Measurements from ENCODE around the gene RGS6.

Gene RGS6

GRCh38 chr14:72049462-72049861, 117.2 kb downstream of the RGS6 start:
- Histone ChIP-seq H3K36me3 (ENCODE audit: control insufficient read depth, insufficient read depth, low read length) (no peaks in the 10 kb centered on the region), H3K9ac (ENCODE audit: low read length) (no peak overlapping the region), H3K4me3 (ENCODE audit: low read depth, low read length) (no peak overlapping the region), H3K27me3 (ENCODE audit: control insufficient read depth, insufficient read depth, low read length) (no peaks in the 10 kb centered on the region), H3K4me1 (ENCODE audit: control insufficient read depth, insufficient read depth, low read length) (no peaks in the 10 kb centered on the region), H3K27ac (ENCODE audit: low read depth, low read length) (no peak overlapping the region), H3K9me3 (ENCODE audit: control insufficient read depth, insufficient read depth, low read depth, low read length) (no peaks in the 10 kb centered on the region)

GRCh38 chr14:72052356-72052755, 120.1 kb downstream of the RGS6 start:
- no peak overlapping the region for H3K27ac ChIP-seq (ENCODE audit: low read depth, low read length)
- H3K9ac ChIP-seq (ENCODE audit: low read length), result no peak overlapping the region
- no peaks in the 10 kb centered on the region for H3K4me1 ChIP-seq (ENCODE audit: control insufficient read depth, insufficient read depth, low read length)
- H3K4me3 ChIP-seq (ENCODE audit: low read depth, low read length), result no peak overlapping the region
- no peaks in the 10 kb centered on the region for H3K9me3 ChIP-seq (ENCODE audit: control insufficient read depth, insufficient read depth, low read depth, low read length)
- H3K36me3 ChIP-seq (ENCODE audit: control insufficient read depth, insufficient read depth, low read length), result no peaks in the 10 kb centered on the region
- H3K27me3 ChIP-seq (ENCODE audit: control insufficient read depth, insufficient read depth, low read length), result no peaks in the 10 kb centered on the region

- Histone ChIP-seq H3K4me1 (ENCODE audit: control insufficient read depth, insufficient read depth, low read length) (no peaks in the 10 kb centered on the region), H3K9ac (ENCODE audit: low read length) (no peak overlapping the region), H3K9me3 (ENCODE audit: control insufficient read depth, insufficient read depth, low read depth, low read length) (no peaks in the 10 kb centered on the region), H3K36me3 (ENCODE audit: control insufficient read depth, insufficient read depth, low read length) (no peaks in the 10 kb centered on the region), H3K4me3 (ENCODE audit: low read depth, low read length) (no peak overlapping the region), H3K27me3 (ENCODE audit: control insufficient read depth, insufficient read depth, low read length) (no peaks in the 10 kb centered on the region), H3K27ac (ENCODE audit: low read depth, low read length) (no peak overlapping the region)
These were observed 121.4 kb downstream of the RGS6 start for GRCh38 chr14:72053651-72054050.

GRCh38 chr14:72054911-72055310, 122.7 kb downstream of the RGS6 start:
- H3K9me3 ChIP-seq (ENCODE audit: control insufficient read depth, insufficient read depth, low read depth, low read length), result no peaks in the 10 kb centered on the region
- H3K4me1 ChIP-seq (ENCODE audit: control insufficient read depth, insufficient read depth, low read length), result no peaks in the 10 kb centered on the region
- no peaks in the 10 kb centered on the region for H3K36me3 ChIP-seq (ENCODE audit: control insufficient read depth, insufficient read depth, low read length)
- H3K27ac ChIP-seq (ENCODE audit: low read depth, low read length), result no peak overlapping the region
- no peak overlapping the region for H3K4me3 ChIP-seq (ENCODE audit: low read depth, low read length)
- no peak overlapping the region for H3K9ac ChIP-seq (ENCODE audit: low read length)
- H3K27me3 ChIP-seq (ENCODE audit: control insufficient read depth, insufficient read depth, low read length), result no peaks in the 10 kb centered on the region

GRCh38 chr14:72057701-72058285, 125.6 kb downstream of the RGS6 start:
- H3K4me3 ChIP-seq (ENCODE audit: low read depth, low read length), result no peak overlapping the region
- H3K9ac ChIP-seq (ENCODE audit: low read length), result no peak overlapping the region
- H3K9me3 ChIP-seq (ENCODE audit: control insufficient read depth, insufficient read depth, low read depth, low read length), result no peaks in the 10 kb centered on the region
- H3K4me1 ChIP-seq (ENCODE audit: control insufficient read depth, insufficient read depth, low read length), result no peaks in the 10 kb centered on the region
- no peak overlapping the region for H3K27ac ChIP-seq (ENCODE audit: low read depth, low read length)
- no peaks in the 10 kb centered on the region for H3K36me3 ChIP-seq (ENCODE audit: control insufficient read depth, insufficient read depth, low read length)
- no peaks in the 10 kb centered on the region for H3K27me3 ChIP-seq (ENCODE audit: control insufficient read depth, insufficient read depth, low read length)

- H3K36me3 ChIP-seq (ENCODE audit: control insufficient read depth, insufficient read depth, low read length), result no peaks in the 10 kb centered on the region
- no peak overlapping the region for H3K27ac ChIP-seq (ENCODE audit: low read depth, low read length)
- no peaks in the 10 kb centered on the region for H3K27me3 ChIP-seq (ENCODE audit: control insufficient read depth, insufficient read depth, low read length)
- no peaks in the 10 kb centered on the region for H3K9me3 ChIP-seq (ENCODE audit: control insufficient read depth, insufficient read depth, low read depth, low read length)
- no peak overlapping the region for H3K9ac ChIP-seq (ENCODE audit: low read length)
- H3K4me3 ChIP-seq (ENCODE audit: low read depth, low read length), result no peak overlapping the region
- H3K4me1 ChIP-seq (ENCODE audit: control insufficient read depth, insufficient read depth, low read length), result no peaks in the 10 kb centered on the region
These were observed 128.2 kb downstream of the RGS6 start for GRCh38 chr14:72060460-72060859.

GRCh38 chr14:72060917-72061316, 128.7 kb downstream of the RGS6 start:
- Histone ChIP-seq H3K27ac (ENCODE audit: low read depth, low read length) (no peak overlapping the region), H3K9me3 (ENCODE audit: control insufficient read depth, insufficient read depth, low read depth, low read length) (no peaks in the 10 kb centered on the region), H3K36me3 (ENCODE audit: control insufficient read depth, insufficient read depth, low read length) (no peaks in the 10 kb centered on the region), H3K9ac (ENCODE audit: low read length) (no peak overlapping the region), H3K4me3 (ENCODE audit: low read depth, low read length) (no peak overlapping the region), H3K4me1 (ENCODE audit: control insufficient read depth, insufficient read depth, low read length) (no peaks in the 10 kb centered on the region), H3K27me3 (ENCODE audit: control insufficient read depth, insufficient read depth, low read length) (no peaks in the 10 kb centered on the region)

GRCh38 chr14:72061718-72062117, 129.5 kb downstream of the RGS6 start:
- no peak overlapping the region for H3K4me3 ChIP-seq (ENCODE audit: low read depth, low read length)
- H3K4me1 ChIP-seq (ENCODE audit: control insufficient read depth, insufficient read depth, low read length), result no peaks in the 10 kb centered on the region

GRCh38 chr14:72063761-72064282, 131.6 kb downstream of the RGS6 start:
- Histone ChIP-seq H3K9ac (ENCODE audit: low read length) (no peak overlapping the region), H3K4me1 (ENCODE audit: control insufficient read depth, insufficient read depth, low read length) (no peaks in the 10 kb centered on the region), H3K9me3 (ENCODE audit: control insufficient read depth, insufficient read depth, low read depth, low read length) (no peaks in the 10 kb centered on the region), H3K27me3 (ENCODE audit: control insufficient read depth, insufficient read depth, low read length) (no peaks in the 10 kb centered on the region), H3K36me3 (ENCODE audit: control insufficient read depth, insufficient read depth, low read length) (no peaks in the 10 kb centered on the region), H3K27ac (ENCODE audit: low read depth, low read length) (no peak overlapping the region), H3K4me3 (ENCODE audit: low read depth, low read length) (no peak overlapping the region)

More at GRCh38 chr14:72061718-72062117, 129.5 kb downstream of the RGS6 start:
- Histone ChIP-seq H3K27me3 (ENCODE audit: control insufficient read depth, insufficient read depth, low read length) (no peaks in the 10 kb centered on the region), H3K9me3 (ENCODE audit: control insufficient read depth, insufficient read depth, low read depth, low read length) (no peaks in the 10 kb centered on the region), H3K36me3 (ENCODE audit: control insufficient read depth, insufficient read depth, low read length) (no peaks in the 10 kb centered on the region), H3K9ac (ENCODE audit: low read length) (no peak overlapping the region), H3K27ac (ENCODE audit: low read depth, low read length) (no peak overlapping the region)

GRCh38 chr14:72064501-72064900, 132.3 kb downstream of the RGS6 start:
- Histone ChIP-seq H3K9ac (ENCODE audit: low read length) (no peak overlapping the region), H3K27ac (ENCODE audit: low read depth, low read length) (no peak overlapping the region), H3K27me3 (ENCODE audit: control insufficient read depth, insufficient read depth, low read length) (no peaks in the 10 kb centered on the region), H3K36me3 (ENCODE audit: control insufficient read depth, insufficient read depth, low read length) (no peaks in the 10 kb centered on the region), H3K4me1 (ENCODE audit: control insufficient read depth, insufficient read depth, low read length) (no peaks in the 10 kb centered on the region), H3K4me3 (ENCODE audit: low read depth, low read length) (no peak overlapping the region), H3K9me3 (ENCODE audit: control insufficient read depth, insufficient read depth, low read depth, low read length) (no peaks in the 10 kb centered on the region)

GRCh38 chr14:72070458-72070857, 138.2 kb downstream of the RGS6 start:
- Histone ChIP-seq H3K27me3 (ENCODE audit: control insufficient read depth, insufficient read depth, low read length) (no peaks in the 10 kb centered on the region), H3K4me3 (ENCODE audit: low read depth, low read length) (no peak overlapping the region), H3K27ac (ENCODE audit: low read depth, low read length) (no peak overlapping the region), H3K9ac (ENCODE audit: low read length) (no peak overlapping the region), H3K36me3 (ENCODE audit: control insufficient read depth, insufficient read depth, low read length) (no peaks in the 10 kb centered on the region), H3K4me1 (ENCODE audit: control insufficient read depth, insufficient read depth, low read length) (no peaks in the 10 kb centered on the region), H3K9me3 (ENCODE audit: control insufficient read depth, insufficient read depth, low read depth, low read length) (no peaks in the 10 kb centered on the region)
